HG02642 (cell line): ENCODE data around the gene PHF1.

ENCODE experiments used
- ATAC-seq: cut with Tn5 transposase; IDR thresholded peaks from one replicate; pipeline ENCODE4 v1.9.1; 2021; ENCODE audit warnings: mild to moderate bottlenecking; ENCODE audit not compliant: unreplicated experiment, poor library complexity

Gene PHF1

GRCh38 chr6:33453393-33454008, 42.7 kb downstream of the PHF1 start:
- ATAC-seq, result no peak

DNA sequence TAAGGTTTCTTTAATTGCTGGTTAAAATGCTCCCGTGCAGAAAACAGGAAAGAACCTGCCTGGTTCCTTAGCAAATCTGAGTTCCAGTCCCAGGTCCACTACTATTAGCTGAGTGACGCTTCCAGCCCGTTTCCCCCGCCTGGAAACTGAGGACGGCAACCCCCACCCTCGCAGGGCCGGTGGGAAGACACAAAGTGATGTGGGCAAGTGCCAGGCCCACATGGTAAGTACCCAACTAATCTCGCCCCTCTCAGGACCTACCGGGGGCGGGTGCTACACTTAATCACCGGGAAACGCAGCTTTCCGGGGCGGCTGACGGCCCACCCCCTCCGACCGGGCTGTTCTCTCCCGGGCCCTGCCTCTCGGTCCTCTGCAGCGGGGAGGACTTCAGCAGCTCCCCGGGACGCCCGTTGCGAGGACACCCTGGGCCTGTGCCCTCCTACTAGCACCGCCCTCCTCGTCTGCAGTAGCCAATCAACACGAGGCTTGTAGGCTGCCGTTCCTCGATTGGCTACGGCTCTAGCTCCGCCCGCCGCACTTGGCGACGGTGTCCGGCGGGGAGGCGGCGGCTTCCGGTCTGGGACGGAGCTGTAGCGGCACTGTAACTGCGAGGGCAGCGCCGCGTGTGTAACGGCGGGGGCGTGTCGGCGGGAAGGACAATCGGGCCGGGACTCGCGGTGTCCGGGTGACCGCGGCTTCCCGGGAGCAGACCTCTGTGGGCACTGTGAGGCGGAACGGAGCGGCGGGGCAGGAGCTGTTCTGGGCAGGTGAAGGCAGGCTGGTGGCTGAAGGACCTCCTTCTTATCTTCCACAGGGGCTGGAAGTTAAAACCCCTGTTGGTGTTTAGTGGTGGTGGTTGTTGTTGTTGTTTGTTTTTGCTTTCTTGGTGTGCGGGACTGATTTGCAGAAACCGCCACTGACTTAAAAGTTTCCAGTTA, 43.5 kb downstream of the PHF1 start, which contains the start of gene ZBTB9:
Gene ZBTB9, plus strand, starts transcription at position 568 of the 938 bp plus-strand sequence. CDS start 525 bp downstream, outside the sequence.
- peak; percentile 97 for ATAC-seq

GRCh38 chr6:33455051-33455450, 44.2 kb downstream of the PHF1 start:
- ATAC-seq, result no peak

- ATAC-seq, result no peak
These were observed 45.3 kb downstream of the PHF1 start for GRCh38 chr6:33456156-33456555.

- ATAC-seq, result no peak
These were observed 47.9 kb downstream of the PHF1 start for GRCh38 chr6:33458676-33459075.

- ATAC-seq, result no peak
These were observed 48.4 kb downstream of the PHF1 start for GRCh38 chr6:33459226-33459625.
